Activated CD4-positive, alpha-beta memory T cell treated with anti-CD3 and anti-CD28 coated beads, Interleukin-2, amount 10 ng/mL, durations not matched to agents 7 days and 5 days (primary cell): ENCODE measurements around the gene KCTD8. TPM values are rescaled to one million over a fixed set of nuclear protein-coding genes. Genes with fewer than 3 reads are reported as not detected.

ENCODE experiments used
- CTCF ChIA-PET: fragments of 350-600 bp; sonication (Branson Sonifier 250); formaldehyde crosslinking; loops from one replicate; lab custom pipeline; 2021; ENCODE audit warnings: antibody characterized with exemption, inconsistent platforms; lab: Charles Lee
- POLR2A ChIA-PET: fragments of 350-600 bp; sonication (Branson Sonifier 250); formaldehyde crosslinking; loops from one replicate; lab custom pipeline; 2021; ENCODE audit warnings: antibody characterized with exemption; lab: Charles Lee
- DNase-seq: peaks from one replicate; pipeline ENCODE4 v3.0.0-alpha.2; 2020
- H3K27ac Mint-ChIP-seq: one replicate; pipeline ENCODE4 v1.8.0; 2021; ENCODE audit warnings: mild to moderate bottlenecking, mixed read lengths
- H3K27me3 Mint-ChIP-seq: one replicate; pipeline ENCODE4 v1.8.0; 2021; ENCODE audit warnings: mixed read lengths
- H3K36me3 Mint-ChIP-seq: one replicate; pipeline ENCODE4 v1.8.0; 2021; ENCODE audit warnings: low read depth, mixed read lengths
- H3K4me1 Mint-ChIP-seq: one replicate; pipeline ENCODE4 v1.8.0; 2021; ENCODE audit warnings: mixed read lengths
- H3K4me3 Mint-ChIP-seq: one replicate; pipeline ENCODE4 v1.8.0; 2021; ENCODE audit warnings: mild to moderate bottlenecking, mixed read lengths
- H3K9me3 Mint-ChIP-seq: one replicate; pipeline ENCODE4 v1.8.0; 2021; ENCODE audit warnings: mixed read lengths
- total RNA-seq, 2 experiments: library from RNA; stranded (reverse); gene quantifications; one replicate each; pipeline ENCODE4 v1.2.3, GENCODE V29; 2021

Gene KCTD8
- total RNA-seq, 2 experiments from 2014 or later = not detected

- DNase-seq = no peak
These were observed 302.1 kb downstream of the KCTD8 start for GRCh38 chr4:44146516-44146915.

DNA sequence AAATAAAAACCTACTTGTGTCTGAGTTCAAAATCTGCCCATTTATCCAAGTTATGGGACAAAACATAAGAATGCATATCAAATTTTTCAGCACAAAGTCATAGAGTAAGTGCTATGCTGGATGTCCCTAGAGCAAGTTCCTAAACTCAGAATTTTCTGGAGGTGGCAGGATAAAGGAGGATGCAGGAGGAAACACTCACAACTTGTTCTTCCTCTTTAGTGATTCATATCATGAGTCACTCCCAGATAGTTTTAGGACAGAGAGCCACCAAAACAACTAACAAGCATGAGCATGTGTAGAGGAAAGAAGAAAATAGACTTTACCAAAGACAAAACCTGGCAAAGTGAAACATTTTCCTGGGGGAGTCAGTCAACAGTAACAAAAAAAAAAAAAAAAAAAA, 302.7 kb downstream of the KCTD8 start:
- no peaks in the 10 kb centered on the region for H3K36me3 Mint-ChIP-seq
- H3K27me3 Mint-ChIP-seq = no peaks in the 10 kb centered on the region
- CTCF ChIA-PET = no interaction called here
- no peak overlapping the region for H3K27ac Mint-ChIP-seq
- H3K9me3 Mint-ChIP-seq = peaks cover 3% of the 10 kb centered on the region
- no peaks in the 10 kb centered on the region for H3K4me1 Mint-ChIP-seq
- POLR2A ChIA-PET = no interaction called here
- no peak for DNase-seq
- no peak overlapping the region for H3K4me3 Mint-ChIP-seq

More at GRCh38 chr4:44146516-44146915, 302.1 kb downstream of the KCTD8 start:
- Mint-ChIP-seq H3K4me1 (no peaks in the 10 kb centered on the region), H3K27ac (no peak overlapping the region), H3K4me3 (no peak overlapping the region), H3K36me3 (no peaks in the 10 kb centered on the region), H3K27me3 (no peaks in the 10 kb centered on the region), H3K9me3 (peaks cover 5% of the 10 kb centered on the region)
- ChIA-PET POLR2A (no interaction called here), CTCF (no interaction called here)

GRCh38 chr4:44132526-44132925, 316.1 kb downstream of the KCTD8 start:
- CTCF ChIA-PET = no interaction called here
- H3K4me3 Mint-ChIP-seq = no peak overlapping the region
- no peaks in the 10 kb centered on the region for H3K36me3 Mint-ChIP-seq
- H3K4me1 Mint-ChIP-seq = no peaks in the 10 kb centered on the region
- H3K27me3 Mint-ChIP-seq = no peaks in the 10 kb centered on the region
- POLR2A ChIA-PET = no interaction called here
- H3K27ac Mint-ChIP-seq = no peak overlapping the region
- no peak for DNase-seq
- peaks cover 8% of the 10 kb centered on the region for H3K9me3 Mint-ChIP-seq

Other genes starting within 250 kb of the KCTD8 start
- not detected for gene YIPF7, start 202.8 kb upstream of the KCTD8 start, total RNA-seq
- 10 to 100 TPM; 18.0 to 20.6 TPM for gene GUF1, start 229.6 kb upstream of the KCTD8 start, total RNA-seq